ENCODE measurements around the gene CDSN.
"Not testable (repeated sequence)": the region's sequence is repeated elsewhere in the genome, so short reads cannot be mapped to it uniquely, and the experiment has no call there.

Gene CDSN

DNA sequence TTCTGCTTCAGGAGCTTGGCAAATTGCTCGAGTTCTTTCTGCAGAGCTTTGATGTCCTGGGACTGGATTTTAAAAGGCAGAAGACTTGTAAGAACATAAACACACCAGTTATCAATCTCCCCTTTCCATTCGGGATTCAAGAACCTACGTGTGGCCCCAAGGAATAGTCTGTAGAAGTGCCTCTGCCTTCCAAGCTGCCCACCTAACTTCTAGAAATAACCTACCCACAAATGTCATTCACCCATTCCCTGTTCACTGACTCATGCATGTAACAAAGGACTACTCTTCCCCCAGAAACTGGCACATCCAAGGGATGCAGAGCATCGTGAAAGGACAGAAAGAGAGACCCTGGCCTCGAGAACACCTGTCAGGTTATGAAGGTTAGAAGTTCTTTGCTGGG, 45.7 kb upstream of the CDSN start:
- Histone ChIP-seq H3K4me2 (ENCODE audit: low read length) (peak overlapping the region; percentile 85), H3K9me3 (ENCODE audit: insufficient read depth, low read length) (no peaks in the 10 kb centered on the region), H3K27me3 (ENCODE audit: low read depth, low read length) (no peaks in the 10 kb centered on the region), H3K36me3 (replicated peaks; ENCODE audit: low read depth, low read length) (peaks cover 20% of the 10 kb centered on the region), H4K20me1 (ENCODE audit: insufficient read depth, low read length) (no peaks in the 10 kb centered on the region), H2AFZ (ENCODE audit: low read depth, low read length) (no peak overlapping the region), H3K79me2 (ENCODE audit: low read length) (peaks cover 65% of the 10 kb centered on the region), H3K27ac (ENCODE audit: low read length) (peak overlapping the region; percentile 98), H3K4me3 (ENCODE audit: low read length) (peak overlapping the region; percentile 77), H3K4me1 (ENCODE audit: low read length) (peaks cover 54% of the 10 kb centered on the region), H3K9ac (ENCODE audit: low read length) (peak overlapping the region; percentile 95)
- no peak for TF ChIP-seq EZH2phosphoT487 (IDR thresholded peaks at IDR 0.05; ENCODE audit: low read depth)
- TF ChIP-seq, protein P1, sequence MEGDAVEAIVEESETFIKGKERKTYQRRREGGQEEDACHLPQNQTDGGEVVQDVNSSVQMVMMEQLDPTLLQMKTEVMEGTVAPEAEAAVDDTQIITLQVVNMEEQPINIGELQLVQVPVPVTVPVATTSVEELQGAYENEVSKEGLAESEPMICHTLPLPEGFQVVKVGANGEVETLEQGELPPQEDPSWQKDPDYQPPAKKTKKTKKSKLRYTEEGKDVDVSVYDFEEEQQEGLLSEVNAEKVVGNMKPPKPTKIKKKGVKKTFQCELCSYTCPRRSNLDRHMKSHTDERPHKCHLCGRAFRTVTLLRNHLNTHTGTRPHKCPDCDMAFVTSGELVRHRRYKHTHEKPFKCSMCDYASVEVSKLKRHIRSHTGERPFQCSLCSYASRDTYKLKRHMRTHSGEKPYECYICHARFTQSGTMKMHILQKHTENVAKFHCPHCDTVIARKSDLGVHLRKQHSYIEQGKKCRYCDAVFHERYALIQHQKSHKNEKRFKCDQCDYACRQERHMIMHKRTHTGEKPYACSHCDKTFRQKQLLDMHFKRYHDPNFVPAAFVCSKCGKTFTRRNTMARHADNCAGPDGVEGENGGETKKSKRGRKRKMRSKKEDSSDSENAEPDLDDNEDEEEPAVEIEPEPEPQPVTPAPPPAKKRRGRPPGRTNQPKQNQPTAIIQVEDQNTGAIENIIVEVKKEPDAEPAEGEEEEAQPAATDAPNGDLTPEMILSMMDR (IDR thresholded peaks at IDR 0.05; ENCODE audit: low read depth, low read length): no peak

- Histone ChIP-seq H3K27ac (ENCODE audit: low read length) (peak overlapping the region; percentile 98), H3K9ac (ENCODE audit: low read length) (peak overlapping the region; percentile 95)
These were observed 45.0 kb upstream of the CDSN start for GRCh38 chr6:31165064-31165832.

GRCh38 chr6:31164475-31165063, 44.3 kb upstream of the CDSN start:
- Histone ChIP-seq H3K4me3 (ENCODE audit: low read length) (peak overlapping the region; percentile 77), H3K79me2 (ENCODE audit: low read length) (peaks cover 75% of the 10 kb centered on the region), H3K9ac (ENCODE audit: low read length) (peak overlapping the region; percentile 95), H3K4me2 (ENCODE audit: low read length) (peak overlapping the region; percentile 85), H3K27ac (ENCODE audit: low read length) (peak overlapping the region; percentile 98), H3K36me3 (replicated peaks; ENCODE audit: low read depth, low read length) (peaks cover 24% of the 10 kb centered on the region), H3K4me1 (ENCODE audit: low read length) (peaks cover 62% of the 10 kb centered on the region)
- H2AFZ ChIP-seq (ENCODE audit: low read depth, low read length); H3K9me3 ChIP-seq (ENCODE audit: insufficient read depth, low read length); H4K20me1 ChIP-seq (ENCODE audit: insufficient read depth, low read length); H3K27me3 ChIP-seq (ENCODE audit: low read depth, low read length): not testable (repeated sequence)

More at GRCh38 chr6:31165064-31165832, 45.0 kb upstream of the CDSN start:
- H3K4me2 ChIP-seq (ENCODE audit: low read length): peak overlapping the region; percentile 85
- peaks cover 20% of the 10 kb centered on the region for H3K36me3 ChIP-seq (replicated peaks; ENCODE audit: low read depth, low read length)
- H4K20me1 ChIP-seq (ENCODE audit: insufficient read depth, low read length); H3K9me3 ChIP-seq (ENCODE audit: insufficient read depth, low read length); H3K27me3 ChIP-seq (ENCODE audit: low read depth, low read length); H2AFZ ChIP-seq (ENCODE audit: low read depth, low read length): not testable (repeated sequence)
- peak overlapping the region; percentile 77 for H3K4me3 ChIP-seq (ENCODE audit: low read length)
- peaks cover 57% of the 10 kb centered on the region for H3K4me1 ChIP-seq (ENCODE audit: low read length)
- peaks cover 68% of the 10 kb centered on the region for H3K79me2 ChIP-seq (ENCODE audit: low read length)

GRCh38 chr6:31163922-31164321, 43.7 kb upstream of the CDSN start:
- H3K4me1 ChIP-seq (ENCODE audit: low read length): peaks cover 62% of the 10 kb centered on the region
- TF ChIP-seq EZH2phosphoT487 (IDR thresholded peaks at IDR 0.05; ENCODE audit: low read depth): no peak
- TF ChIP-seq, protein P1 (IDR thresholded peaks at IDR 0.05; ENCODE audit: low read depth, low read length): no peak
- no peaks in the 10 kb centered on the region for H4K20me1 ChIP-seq (ENCODE audit: insufficient read depth, low read length)
- H3K36me3 ChIP-seq (replicated peaks; ENCODE audit: low read depth, low read length): peaks cover 25% of the 10 kb centered on the region
- H3K9ac ChIP-seq (ENCODE audit: low read length): peak overlapping the region; percentile 95
- peaks cover 79% of the 10 kb centered on the region for H3K79me2 ChIP-seq (ENCODE audit: low read length)
- H2AFZ ChIP-seq (ENCODE audit: low read depth, low read length): no peak overlapping the region
- peak overlapping the region; percentile 77 for H3K4me3 ChIP-seq (ENCODE audit: low read length)
- peak overlapping the region; percentile 98 for H3K27ac ChIP-seq (ENCODE audit: low read length)
- no peaks in the 10 kb centered on the region for H3K9me3 ChIP-seq (ENCODE audit: insufficient read depth, low read length)
- no peaks in the 10 kb centered on the region for H3K27me3 ChIP-seq (ENCODE audit: low read depth, low read length)
- H3K4me2 ChIP-seq (ENCODE audit: low read length): peak overlapping the region; percentile 85

All from OCI-LY3 (cell line).